ENCODE results near the gene PPP1CA.

PPP1CA gene

DNA sequence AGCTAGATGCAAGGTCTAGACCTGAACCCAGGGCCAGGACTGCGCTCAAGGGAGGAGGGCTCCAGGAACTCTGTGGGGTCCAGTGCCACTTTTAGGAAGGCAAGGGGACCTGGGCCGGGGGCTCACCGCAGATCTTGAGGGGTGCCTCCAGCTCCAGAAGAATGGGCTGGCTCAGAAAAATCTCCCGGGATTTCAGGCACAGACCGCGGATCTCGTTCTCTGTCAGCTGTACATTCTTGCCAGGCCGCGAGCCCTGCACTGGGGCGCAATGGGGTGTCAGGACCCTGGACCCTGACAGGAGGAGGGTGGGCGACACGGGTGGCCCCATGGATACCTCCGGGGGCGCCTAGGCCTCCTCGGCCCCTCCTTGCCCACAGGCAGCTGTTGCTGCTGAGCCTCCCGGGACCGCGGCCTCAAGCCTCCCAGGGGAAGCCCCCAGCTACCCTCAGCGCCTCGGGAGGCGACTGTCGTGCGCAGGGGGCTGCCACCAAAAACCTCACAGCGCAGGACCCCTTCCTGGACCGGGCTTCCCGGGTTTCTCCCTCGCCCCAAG is 640 bp downstream of the PPP1CA start:
- no peak for DNase-seq

DNA sequence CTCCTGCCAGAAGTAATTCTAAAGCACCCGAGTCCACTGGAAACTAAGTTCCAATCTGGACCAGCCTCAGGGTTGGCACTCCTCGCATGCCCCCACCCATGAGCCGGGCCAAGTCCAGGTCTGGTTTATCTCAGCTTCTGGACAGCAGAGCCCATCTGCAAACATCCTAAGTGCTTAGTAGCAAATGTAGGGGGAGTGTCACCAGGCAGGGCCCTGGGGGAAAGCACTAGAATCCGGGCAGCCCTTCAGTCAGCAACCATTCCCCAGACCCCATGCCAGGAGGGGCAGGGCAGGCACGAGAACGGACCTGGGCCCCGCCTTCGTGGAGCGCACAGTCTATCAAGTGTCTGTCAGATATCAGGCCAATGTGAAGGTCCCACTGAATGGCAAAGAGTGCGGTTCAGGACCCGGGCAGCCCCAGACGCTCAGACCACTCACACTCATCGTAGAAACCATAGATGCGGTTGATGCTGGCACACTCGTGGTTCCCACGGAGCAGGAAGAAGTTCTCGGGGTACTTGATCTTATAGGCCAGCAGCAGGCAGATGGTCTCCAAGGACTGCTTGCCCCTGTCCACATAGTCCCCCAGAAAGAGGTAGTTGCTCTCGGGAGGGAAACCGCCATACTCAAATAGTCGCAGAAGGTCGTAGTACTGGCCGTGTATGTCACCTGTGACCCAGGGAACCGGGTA is 1.3 kb downstream of the PPP1CA start:
- DNase-seq: no peak

DNA sequence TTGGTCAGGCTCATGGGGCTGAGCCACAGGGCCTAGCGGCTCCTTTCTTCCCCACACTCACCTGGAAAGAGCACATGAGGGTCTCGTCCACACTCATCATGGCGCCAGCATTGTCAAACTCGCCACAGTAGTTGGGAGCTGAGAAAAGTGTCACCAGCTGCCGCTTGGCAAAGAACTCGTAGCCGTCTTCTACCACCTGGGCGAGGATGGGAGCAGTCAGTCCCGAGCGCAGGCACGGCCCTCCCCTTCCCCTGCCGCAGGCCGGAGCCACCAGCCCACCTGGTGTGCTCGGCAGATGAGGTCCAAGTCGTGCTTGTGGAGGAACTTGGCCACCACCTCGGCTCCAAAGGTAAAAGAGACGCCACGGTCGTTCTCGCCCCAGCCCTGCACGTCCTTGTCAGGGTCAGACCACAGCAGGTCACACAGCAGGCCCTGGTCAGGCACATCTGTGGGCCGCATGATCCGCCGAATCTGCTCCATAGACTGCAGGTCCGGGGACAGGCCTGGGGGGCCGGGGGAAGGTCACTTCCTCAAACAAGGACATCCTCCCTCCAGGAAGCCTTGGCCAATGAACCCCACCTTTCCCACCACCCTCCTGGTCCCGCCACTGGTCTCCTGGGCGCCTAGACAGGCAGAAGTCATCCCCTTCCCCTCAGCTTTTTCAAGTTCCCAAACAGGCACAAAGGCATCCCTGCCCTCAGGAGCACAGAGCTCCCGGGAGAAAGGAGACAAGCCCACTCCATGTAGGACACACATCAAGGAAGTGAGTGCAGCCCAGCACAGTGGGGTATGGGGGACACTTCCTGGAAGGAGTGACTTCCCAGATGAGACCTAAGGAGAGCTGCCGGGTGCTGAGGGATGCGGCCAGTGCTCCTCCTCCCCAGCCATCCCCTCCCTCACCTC is 2.7 kb downstream of the PPP1CA start:
- DNase-seq: no peak

DNA sequence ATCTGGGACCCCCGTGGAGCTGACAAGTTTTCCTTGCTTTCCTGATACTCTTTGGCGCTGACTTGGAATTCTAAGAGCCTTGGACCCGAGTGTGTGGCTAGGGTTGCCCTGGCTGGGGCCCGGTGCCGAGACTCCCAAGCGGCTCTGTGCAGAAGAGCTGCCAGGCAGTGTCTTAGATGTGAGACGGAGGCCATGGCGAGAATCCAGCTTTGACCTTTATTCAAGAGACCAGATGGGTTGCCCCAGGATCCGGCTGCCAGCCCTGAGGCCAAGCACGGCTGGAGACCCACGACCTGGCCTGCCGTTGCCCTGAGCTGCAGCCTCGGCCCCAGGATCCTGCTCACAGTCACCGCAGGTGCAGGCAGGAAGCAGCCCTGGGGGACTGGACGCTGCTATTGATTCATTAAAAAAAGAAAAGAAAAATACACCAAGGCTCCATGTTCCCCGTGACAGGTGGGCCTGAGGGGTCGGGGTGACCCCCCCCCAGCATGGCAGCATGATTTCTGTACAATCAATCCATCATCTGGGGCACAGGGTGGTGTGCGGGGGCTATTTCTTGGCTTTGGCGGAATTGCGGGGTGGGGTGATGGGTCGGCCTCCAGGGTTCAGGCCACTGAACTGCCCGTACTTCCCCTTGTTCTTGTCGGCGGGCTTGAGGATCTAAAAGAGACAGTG is 3.5 kb downstream of the PPP1CA start:
- no peak for DNase-seq

DNA sequence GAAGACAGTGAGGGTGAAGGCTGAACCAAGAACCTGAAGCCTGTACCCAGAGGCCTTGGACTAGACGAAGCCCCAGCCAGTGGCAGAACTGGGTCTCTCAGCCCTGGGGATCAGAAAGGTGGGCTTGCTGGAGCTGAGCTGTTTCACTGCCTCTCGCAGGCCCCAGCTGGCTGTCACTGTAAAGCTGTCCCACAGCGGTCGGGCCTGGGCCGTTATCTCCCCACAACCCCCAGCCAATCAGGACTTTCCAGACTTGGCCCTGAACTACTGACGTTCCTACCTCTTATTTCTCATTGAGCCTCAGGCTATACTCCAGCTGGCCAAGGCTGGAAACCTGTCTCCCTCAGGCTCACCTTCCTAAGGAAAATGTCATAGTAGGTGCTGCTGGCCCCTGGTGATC is 4.1 kb downstream of the PPP1CA start:
- DNase-seq: no peak

DNA sequence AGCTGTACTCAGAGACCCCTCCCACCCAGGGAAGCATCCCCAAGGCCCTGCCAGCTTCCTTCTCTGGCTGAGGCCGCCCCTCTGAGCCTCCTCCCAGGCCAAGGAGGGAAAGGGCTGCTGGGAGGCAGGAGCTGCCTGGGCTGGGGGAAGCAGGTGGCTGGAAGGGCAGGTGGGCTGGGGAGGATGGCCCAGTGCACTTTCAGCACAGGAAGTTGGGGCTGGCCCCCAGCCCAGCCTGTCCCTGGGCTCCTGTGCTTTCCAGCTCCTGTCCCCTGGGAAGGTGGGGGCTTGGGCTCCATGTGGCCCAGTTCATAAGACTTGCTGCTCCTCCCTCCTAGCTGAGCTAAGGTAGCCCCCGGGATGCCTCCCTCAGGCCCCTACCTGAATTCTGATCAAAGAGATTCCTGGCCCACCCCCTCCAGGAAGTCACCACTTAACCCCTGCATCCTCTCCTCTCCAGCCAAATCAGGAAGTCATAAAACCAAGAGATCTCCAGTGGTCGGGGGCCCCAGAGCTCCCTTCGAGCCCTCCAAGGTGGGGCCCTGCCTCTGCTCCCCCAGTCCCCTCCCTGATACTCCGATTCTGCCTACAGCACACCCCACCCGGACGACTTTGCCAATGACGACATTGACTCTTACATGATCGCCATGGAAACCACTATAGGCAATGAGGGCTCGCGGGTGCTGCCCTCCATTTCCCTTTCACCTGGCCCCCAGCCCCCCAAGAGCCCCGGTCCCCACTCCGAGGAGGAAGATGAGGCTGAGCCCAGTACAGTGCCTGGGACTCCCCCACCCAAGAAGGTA is 4.9 kb downstream of the PPP1CA start:
- no peak for DNase-seq

DNA sequence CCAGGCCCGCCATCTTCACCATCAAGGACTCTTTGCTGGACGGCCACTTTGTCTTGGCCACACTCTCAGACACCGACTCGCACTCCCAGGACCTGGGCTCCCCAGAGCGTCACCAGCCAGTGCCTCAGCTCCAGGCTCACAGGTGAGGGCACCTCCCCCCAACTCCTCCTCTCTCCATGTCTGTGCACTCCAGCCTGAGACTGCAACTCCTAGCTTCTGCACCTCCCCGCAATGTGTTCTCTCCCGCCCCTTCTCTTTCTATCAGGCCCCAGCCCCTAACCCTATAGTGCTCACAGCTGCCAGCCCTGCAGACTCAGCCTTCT is 5.4 kb downstream of the PPP1CA start:
- DNase-seq: no peak

DNA sequence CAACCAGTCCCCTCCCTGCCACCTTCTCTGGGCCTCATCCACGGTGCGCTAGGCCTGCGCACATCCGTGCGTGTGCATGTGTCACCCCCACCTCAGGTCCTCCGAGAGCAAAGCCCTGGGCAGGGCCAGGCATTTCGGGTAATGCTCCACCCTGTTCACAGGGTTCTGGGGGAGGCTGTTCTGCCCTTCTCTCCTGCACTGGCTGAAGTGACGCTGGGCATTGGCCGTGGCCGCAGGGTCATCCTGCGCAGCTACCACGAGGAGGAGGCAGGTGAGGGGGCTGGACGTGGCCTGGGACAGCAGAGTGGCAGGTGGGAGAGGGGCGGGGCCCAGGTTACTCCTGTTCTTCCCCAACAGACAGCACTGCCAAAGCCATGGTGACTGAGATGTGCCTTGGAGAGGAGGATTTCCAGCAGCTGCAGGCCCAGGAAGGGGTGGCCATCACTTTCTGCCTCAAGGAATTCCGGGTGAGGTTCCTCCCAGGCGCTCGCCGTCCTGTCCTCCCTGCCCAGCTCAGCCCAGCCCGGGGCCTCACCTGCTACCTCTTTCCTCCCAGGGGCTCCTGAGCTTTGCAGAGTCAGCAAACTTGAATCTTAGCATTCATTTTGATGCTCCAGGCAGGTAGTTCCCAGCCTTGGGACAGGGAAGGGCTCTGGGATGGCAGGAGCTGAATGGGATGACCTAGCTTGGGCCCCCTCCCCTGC is 6.0 kb downstream of the PPP1CA start:
- no peak for DNase-seq

DNA sequence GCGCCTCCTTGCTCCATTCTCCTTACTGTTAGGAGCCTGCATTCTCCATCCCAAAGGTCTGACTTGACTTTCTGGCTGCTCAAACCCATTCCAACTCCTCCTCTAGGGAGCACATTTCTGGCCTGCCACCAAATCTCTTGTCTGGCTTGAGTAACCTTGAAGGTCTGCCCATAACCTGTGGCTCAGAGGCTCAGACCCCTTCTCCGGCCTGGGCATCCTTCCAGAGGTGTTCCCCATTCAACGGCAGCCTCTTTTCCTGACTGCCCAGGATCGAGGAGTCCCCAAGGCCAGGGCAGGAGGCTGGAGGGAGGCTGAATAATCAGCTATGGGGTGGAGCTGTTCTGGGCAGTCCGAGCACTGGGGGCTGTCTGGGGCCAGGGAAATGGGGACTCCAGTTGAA is 7.7 kb downstream of the PPP1CA start:
- DNase-seq: no peak

DNA sequence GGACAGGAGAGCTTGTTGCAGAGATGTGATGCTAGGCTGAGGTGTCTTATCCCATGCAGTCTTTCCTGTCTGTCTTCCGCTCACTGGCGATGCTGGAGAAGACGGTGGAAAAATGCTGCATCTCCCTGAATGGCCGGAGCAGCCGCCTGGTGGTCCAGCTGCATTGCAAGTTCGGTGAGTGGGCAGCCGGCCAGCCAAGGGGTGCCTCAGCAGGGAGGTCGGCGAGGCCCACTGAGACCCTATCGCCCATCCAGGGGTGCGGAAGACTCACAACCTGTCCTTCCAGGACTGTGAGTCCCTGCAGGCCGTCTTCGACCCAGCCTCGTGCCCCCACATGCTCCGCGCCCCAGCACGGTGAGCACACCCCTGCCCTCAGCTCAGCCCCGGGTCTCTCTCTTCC is 8.2 kb downstream of the PPP1CA start:
- no peak for DNase-seq

DNA sequence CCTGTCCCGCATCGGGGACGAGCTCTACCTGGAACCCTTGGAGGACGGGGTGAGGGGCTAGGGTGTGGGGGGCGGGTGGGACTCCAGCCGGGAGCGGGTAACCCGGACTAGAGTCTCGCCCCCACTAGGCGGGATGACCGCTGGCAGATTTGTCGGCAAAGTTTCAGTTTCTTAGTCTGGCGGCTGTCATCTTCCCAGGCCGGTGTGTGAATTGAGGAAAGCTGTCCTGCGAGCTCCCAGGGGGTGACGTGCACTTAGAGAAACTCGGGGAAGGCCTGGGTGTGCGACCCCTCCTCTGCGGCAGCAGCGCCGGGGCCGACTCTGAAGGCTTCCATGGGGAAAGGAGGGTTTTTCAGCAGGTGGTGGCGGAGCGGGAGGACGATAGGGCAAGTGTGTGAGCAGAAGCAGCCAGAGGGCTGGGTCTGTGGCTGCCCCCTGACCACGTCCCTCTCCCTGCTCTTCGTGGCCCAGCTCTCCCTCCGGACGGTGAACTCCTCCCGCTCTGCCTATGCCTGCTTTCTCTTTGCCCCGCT is 9.4 kb downstream of the PPP1CA start:
- no peak for DNase-seq

DNA sequence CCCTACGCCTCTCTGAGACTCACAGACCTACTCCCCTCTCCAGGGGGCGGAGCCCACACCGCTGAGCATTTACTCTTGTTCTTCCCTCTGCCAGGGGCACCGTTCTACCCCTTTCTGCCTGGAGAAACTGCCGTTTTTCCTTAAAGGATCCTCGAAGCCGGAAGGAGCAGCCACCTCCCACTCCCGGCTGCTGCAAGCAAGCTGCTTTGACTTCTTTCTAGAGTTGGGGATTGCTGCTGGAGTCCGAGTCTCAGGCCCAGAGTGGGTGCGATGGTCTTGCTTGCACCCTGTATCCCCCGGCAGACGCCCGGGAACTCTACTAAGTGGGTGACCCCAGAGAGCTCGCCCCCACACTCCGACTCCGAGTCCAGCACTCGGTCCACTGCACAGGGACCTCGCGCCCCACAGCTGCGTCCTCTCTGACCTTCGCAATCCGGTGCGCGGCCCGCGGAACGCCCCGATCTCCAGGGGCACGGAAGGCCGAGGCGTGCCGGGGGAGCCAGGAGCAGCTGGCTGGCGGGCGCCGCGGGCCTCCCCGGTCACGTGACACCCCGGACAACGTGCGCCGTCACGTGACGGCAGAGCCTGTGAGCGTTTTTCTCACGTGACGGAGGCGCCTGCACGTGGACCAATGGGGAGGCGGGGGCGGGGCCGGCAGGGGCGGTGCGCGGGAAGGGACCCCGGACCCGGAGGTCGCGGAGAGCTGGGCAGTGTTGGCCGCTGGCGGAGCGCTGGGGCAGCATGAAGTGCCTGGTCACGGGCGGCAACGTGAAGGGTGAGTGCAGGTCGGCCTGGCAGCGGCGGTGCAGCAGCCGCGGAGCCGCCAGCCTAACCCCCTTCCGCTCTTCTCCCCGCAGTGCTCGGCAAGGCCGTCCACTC is 10.1 kb downstream of the PPP1CA start, which contains the start of gene RAD9A:
RAD9A (plus strand) TSS at position 683 of the 879 bp plus-strand sequence; CDS start at position 742, 59 bp downstream.
- peak; percentile 98 for DNase-seq

DNA sequence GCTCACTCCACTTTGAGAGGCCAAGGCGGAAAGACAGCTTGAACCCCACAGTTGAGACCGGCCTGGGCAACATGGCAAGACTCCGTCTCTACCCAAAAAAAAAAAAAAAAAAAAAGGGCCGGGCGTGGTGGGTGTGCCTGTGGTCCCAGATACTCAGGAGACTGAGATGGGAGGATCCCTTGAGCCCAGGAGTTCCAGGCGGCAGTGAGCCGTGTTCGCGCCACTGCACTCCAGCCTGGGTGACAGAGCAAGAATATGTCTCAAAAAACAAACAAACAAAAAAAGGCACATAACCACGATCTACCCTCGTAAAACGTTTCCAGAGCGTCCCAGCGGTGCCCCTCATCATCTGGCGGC is 10.7 kb downstream of the PPP1CA start:
- DNase-seq: no peak

DNA sequence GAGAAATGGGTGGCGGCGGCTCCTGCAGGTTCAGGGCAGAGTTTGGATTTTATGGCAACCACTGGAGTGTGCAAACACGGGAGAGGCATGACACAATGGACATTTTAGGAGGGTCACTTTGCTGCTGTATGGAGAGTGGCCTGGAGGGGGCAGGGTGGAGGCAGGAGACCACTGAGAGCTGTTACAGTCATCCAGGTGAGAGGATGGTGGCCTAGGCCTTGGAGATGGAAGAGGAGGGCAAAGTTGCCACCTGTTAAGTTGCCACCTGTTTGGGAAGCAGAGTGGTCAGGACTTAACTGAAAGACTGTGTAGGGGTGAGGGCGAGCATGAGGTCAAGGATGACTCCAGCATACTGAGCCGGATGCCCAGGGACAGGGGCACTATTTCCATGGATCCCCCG is 12.2 kb downstream of the PPP1CA start:
- peak; percentile 66 for DNase-seq

DNA sequence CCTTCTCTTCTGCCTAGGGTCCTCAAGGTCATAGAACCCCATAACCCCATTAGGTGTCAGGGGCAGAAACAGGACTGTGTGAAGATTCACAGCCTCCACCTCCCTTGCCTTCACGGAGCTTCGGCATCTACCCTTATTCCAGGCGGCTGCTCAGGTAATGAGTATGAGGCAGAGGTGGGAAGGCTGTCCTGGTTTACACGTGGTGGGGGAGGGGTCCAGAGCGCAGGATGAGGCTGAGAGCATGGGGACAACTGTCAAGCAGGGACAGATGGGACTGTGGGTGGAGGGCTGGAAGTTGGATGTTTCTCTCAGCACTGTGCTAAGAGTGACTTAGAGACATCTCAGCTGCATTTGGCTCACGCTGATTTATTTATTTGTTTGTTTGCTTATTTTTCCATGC is 14.1 kb downstream of the PPP1CA start:
- DNase-seq: no peak

DNA sequence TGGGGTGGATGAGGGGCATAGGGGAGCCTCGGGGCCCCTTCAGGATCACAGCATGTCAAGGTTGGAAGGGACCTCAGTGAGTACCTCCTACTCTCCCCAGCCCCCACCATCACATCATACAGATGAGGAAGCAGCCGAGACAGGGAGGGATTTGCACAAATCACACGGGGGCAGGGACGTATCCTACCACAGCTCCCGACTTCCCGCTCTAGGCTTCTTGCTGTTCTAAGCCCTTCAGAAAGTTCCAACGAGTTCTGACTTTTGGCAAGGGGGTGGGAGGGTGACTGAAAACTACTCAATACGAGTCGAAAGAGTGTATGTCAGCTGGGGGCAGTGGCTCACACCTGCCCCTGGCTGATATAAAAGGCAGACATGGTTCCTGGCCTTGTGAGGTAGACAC is 14.6 kb downstream of the PPP1CA start:
- DNase-seq: no peak

DNA sequence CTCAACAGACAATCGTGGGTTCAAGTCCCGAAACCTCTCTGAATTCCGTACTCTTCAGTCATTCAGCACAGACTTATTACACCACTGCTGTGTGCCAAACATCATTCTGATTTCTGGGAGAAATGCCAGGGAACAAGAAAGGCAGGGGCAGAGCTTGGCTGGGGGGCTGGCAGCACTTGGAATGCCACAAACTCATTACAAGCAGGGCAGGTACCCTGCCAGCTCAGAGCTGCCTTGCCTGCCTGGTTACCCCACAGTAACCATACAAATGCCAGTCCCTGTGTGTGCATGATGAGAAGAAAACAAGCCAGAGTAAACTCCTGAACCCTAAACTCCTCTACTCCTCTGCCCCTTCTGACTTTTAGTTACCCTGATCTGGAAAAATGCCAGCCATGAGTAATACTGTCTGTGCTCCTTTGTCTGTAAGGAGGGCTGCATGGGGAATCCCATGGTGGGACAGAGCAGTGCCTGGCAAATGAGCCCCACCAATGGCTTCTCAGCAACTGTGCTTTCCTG is 16.7 kb downstream of the PPP1CA start:
- DNase-seq: peak; percentile 57

DNA sequence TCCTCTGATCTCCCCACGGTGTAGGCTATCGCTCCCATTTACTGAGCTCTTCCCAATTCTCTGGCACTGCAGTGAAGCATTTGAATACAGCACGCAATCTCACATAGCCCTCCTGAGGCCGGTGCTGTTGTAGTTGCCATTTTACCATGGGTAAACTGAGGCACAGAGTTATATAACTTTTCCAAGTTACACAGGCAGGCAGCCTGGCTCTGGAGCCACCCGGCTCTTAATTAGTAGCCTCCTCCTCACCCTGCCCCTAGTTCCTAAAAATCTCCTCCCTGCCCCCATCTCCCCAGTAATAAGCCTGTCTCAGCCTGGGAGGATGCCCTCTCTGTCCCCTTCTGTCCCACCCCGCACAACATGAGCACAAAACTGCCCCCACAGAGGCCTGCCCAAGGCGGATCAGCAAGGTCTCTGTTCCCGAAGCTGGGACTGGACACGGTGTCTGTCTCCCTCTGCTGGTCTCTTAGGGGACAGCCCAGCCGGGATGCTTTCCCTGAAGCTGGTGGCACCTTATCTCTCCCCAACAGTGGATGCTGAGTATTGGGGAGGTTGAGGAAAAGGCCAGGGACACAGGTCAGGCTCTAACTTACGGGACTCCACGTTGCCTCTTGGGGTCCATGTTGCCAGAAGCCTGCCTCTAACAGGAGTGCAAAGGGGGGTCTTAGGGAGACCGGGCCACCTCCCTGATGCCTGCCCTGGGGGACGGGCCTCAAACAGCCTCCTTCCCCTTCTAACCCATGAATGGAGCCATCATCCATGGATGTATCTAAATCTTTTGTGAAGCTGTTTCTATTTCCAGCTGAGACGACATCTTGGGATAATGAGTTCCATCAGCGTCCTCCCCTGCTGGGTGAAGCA is 19.2 kb downstream of the PPP1CA start:
- peak; percentile 77 for DNase-seq

DNA sequence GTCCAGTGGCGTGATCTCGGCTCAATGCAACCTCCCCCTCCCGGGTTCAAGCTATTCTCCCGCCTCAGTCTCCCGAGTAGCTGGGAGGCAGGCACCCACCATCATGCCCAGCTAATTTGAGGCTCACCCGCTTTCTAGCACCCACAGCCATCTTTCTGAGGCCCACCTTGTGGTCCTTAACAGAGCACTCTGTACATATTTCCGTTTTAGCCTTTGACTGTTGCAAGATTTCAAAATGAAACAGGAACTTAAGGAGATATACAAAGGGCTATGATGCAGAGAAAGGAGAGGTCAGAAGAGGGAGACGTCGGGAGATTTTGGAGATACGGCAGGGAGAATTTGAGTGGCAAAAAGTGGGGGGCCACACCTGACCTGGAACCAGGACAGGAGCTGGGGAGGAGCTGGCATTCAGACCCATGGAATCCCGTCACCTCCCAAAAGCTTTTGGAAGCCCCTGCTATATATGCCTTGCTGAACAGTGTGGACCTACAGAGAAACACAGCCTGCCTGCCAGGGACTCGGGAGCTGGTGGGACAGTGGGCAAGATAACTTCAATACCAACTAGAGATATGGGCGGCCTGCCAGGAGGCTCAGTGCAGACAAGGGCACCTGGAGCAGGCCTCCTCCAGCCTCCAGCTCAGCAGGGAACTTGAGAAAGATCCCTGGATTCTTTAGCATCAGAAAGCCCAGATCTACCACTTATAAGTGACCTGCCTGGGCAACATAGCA is 20.2 kb downstream of the PPP1CA start:
- no peak for DNase-seq

Data from NCI-H69 (cell line).